ENCODE data around the gene TRIM52. TPM values are rescaled to one million over a fixed set of nuclear protein-coding genes. Genes with fewer than 3 reads are reported as not detected.

The TRIM52 gene
- total and polyA plus RNA-seq, 9 of the 15 experiments (the other 6 are each of a cell fraction or from before 2014, with no cell fraction given), result 3.3 to 21.9 (median 13.5) TPM

DNA sequence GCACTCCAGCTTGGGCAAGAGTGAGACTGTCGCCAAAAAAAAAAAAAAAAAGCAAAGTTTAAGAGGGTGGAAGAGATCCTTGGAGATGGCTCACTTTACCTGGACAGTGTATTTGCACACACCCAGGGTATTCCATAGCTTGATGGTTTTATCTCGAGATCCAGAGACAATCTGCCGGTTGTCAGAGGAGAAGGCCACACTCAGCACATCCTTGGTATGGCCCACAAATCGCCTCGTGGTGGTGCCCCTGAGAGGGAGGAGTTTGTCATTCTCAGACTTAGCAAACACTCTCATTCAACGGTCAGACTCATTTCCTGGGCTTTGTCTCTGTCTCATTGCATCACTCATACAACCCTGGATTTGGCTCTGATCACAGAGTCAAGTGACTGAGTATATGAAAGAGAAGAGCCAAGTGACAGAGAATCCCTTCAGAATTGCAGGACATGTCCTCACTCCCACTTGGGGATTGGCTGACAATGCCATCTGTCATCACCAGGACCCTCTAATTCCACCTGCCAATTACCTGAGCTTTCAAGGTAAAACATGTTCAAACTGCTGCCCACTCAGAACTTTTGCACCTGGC, 19.5 kb downstream of the TRIM52 start:
- peaks cover 87% of the 10 kb centered on the region for H3K79me2 ChIP-seq (ENCODE audit: control insufficient read depth, insufficient read depth, low read length)
- peaks cover 58% of the 10 kb centered on the region for H4K20me1 ChIP-seq (replicated peaks; ENCODE audit: control insufficient read depth, insufficient read depth, low read length)
- H2AFZ ChIP-seq (ENCODE audit: low read depth, low read length), result no peak overlapping the region
- H3K4me1 ChIP-seq (replicated peaks in 1 of 2; ENCODE audit: control insufficient read depth in 2 of 2, insufficient read depth in 2 of 2, low read length in 2 of 2), result peaks cover 31 to 44% of the 10 kb centered on the region in 2 experiments; a peak in 4 of 5 replicates
- peak overlapping the region; percentile 99 for H3K27ac ChIP-seq (ENCODE audit: extremely low read depth, low read depth, low read length)
- peak overlapping the region; percentile 93 for H3K4me2 ChIP-seq (ENCODE audit: insufficient read depth, low read length)
- intact Hi-C loops (cut with micrococcal nuclease) (no loop called here), in situ Hi-C loops (cut with MboI) (no loop called here)
- CTCF ChIA-PET (ENCODE audit: low intra/inter-chr PET ratio), result interaction anchor here (0.7 kb wide), 1 partner anchor 13 kb away, joined by 3 read pairs; no protein-coding TSS in a partner anchor
- no peak for FAIRE-seq
- WGBS (ENCODE audit: insufficient coverage, low coverage, missing lambda C conversion rate), result 9% methylated on average over 6 of the region's 6 CpGs
- H3K4me3 ChIP-seq, result peak overlapping the region; percentile 94
- H3K9ac ChIP-seq (ENCODE audit: insufficient read depth in 1 of 2, low read depth in 2 of 2, low read length in 2 of 2), result peak overlapping the region; percentile 99 to 100
- H3K9me1 ChIP-seq (ENCODE audit: control insufficient read depth, insufficient read depth, low read length), result peaks cover 8% of the 10 kb centered on the region
- POLR2A ChIA-PET, result interaction anchor here (1.2 to 17.5 kb wide), 6 partner anchors 9 to 60 kb away, joined by 3 to 185 read pairs (median 4); partner anchors contain the start of genes TRIM41 and TRIM52
- H3K27me3 ChIP-seq (ENCODE audit: control insufficient read depth in 2 of 2, insufficient read depth in 2 of 2, low read length in 2 of 2), result no peaks in the 10 kb centered on the region
- no TSS peak for BruUV-seq (replicated peaks)
- peaks cover 69% of the 10 kb centered on the region for H3K36me3 ChIP-seq (ENCODE audit: control insufficient read depth, insufficient read depth, low read length)
- DNase-seq (ENCODE audit: extremely low read depth in 1 of 4, low spot score in 3 of 4), result peak in 1 of 4 experiments; percentile 56
- no peaks in the 10 kb centered on the region for H3K9me3 ChIP-seq (replicated peaks; ENCODE audit: control insufficient read depth, insufficient read depth, low read depth, low read length)
- peak; percentile 1; the same call in 1 of the 3 replicates for ATAC-seq
- TF ChIP-seq SP1 (CRISPR knock-in tag; IDR thresholded peaks at IDR 0.05), result no peak
- no peak for TF ChIP-seq ZSCAN32 (CRISPR knock-in tag; IDR thresholded peaks at IDR 0.05)
- no peak for TF ChIP-seq HMG20B (CRISPR knock-in tag; IDR thresholded peaks at IDR 0.05)
- no peak for TF ChIP-seq ZNF311 (CRISPR knock-in tag; IDR thresholded peaks at IDR 0.05)
- no peak for TF ChIP-seq TRIM28 (IDR thresholded peaks at IDR 0.05)
- TF ChIP-seq NCOA2 (IDR thresholded peaks at IDR 0.05; ENCODE audit: partially characterized antibody in 2 of 2), result no peak
- TF ChIP-seq SAFB (IDR thresholded peaks at IDR 0.05; ENCODE audit: borderline replicate concordance, low read depth, low read length), result no peak
- TF ChIP-seq, protein P1, sequence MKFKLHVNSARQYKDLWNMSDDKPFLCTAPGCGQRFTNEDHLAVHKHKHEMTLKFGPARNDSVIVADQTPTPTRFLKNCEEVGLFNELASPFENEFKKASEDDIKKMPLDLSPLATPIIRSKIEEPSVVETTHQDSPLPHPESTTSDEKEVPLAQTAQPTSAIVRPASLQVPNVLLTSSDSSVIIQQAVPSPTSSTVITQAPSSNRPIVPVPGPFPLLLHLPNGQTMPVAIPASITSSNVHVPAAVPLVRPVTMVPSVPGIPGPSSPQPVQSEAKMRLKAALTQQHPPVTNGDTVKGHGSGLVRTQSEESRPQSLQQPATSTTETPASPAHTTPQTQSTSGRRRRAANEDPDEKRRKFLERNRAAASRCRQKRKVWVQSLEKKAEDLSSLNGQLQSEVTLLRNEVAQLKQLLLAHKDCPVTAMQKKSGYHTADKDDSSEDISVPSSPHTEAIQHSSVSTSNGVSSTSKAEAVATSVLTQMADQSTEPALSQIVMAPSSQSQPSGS (CRISPR knock-in tag; IDR thresholded peaks at IDR 0.05), result no peak
- TF ChIP-seq ZNF134 (CRISPR knock-in tag; conservative IDR thresholded peaks at IDR 0.05), result no peak
- TF ChIP-seq PPARD (CRISPR knock-in tag; IDR thresholded peaks at IDR 0.05), result no peak
- TF ChIP-seq ZNF274 (IDR thresholded peaks at IDR 0.05; ENCODE audit: borderline replicate concordance, low read depth, low read length), result no peak
- TF ChIP-seq RBM34 (IDR thresholded peaks at IDR 0.05; ENCODE audit: borderline replicate concordance, insufficient read depth, low read length), result no peak
- 0 out of 2 replicates have a peak, but pooled peaks have one; percentile 21 for TF ChIP-seq POLR2H (tag; IDR thresholded peaks at IDR 0.05; ENCODE audit: low read depth)
- TF ChIP-seq SRSF1 (IDR thresholded peaks at IDR 0.05; ENCODE audit: low read depth, low read length), result no peak
- no peak for TF ChIP-seq KAT8 (IDR thresholded peaks at IDR 0.05; ENCODE audit: low read depth)
- TF ChIP-seq NFE2 (IDR thresholded peaks at IDR 0.05; ENCODE audit: low read depth), result no peak
- no peak for TF ChIP-seq RBM22 (IDR thresholded peaks at IDR 0.05; ENCODE audit: low read depth, low read length, poor library complexity, severe bottlenecking)
- TF ChIP-seq ESRRB (CRISPR knock-in tag; IDR thresholded peaks at IDR 0.05; ENCODE audit: borderline replicate concordance), result no peak
